GM23338 (cell line): Measurements from ENCODE around the gene ADGRV1. TPM values are rescaled to one million over a fixed set of nuclear protein-coding genes. Genes with fewer than 3 reads are reported as not detected.

Experiments used
- ATAC-seq: fragments of 200-7000 bp; cut with Tn5 transposase; 3 replicates; pipeline ENCODE4 v1.9.1; 2020
- DNase-seq: peaks from one replicate; pipeline ENCODE4 v3.0.0-alpha.2; 2015; ENCODE audit warnings: low spot score
- H2AFZ ChIP-seq: fragments of 200-600 bp; sonication (generic); 2 replicates; pipeline ENCODE4 v1.8.0; 2016; ENCODE audit warnings: antibody characterized with exemption, mild to moderate bottlenecking, moderate library complexity
- H3F3A ChIP-seq: fragments of 200-600 bp; sonication (generic); replicated peaks from 2 replicates; pipeline ENCODE4 v1.8.0; 2017; ENCODE audit warnings: antibody characterized with exemption, mixed run types, low read depth
- H3K27ac ChIP-seq: fragments of 200-600 bp; sonication (generic); 2 replicates; pipeline ENCODE4 v1.6.1; 2016; ENCODE audit warnings: low read depth
- H3K27me3 ChIP-seq: fragments of 200-600 bp; sonication (generic); 2 replicates; pipeline ENCODE4 v1.8.0; 2016; ENCODE audit warnings: mild to moderate bottlenecking, mixed run types, moderate library complexity; ENCODE audit not compliant: insufficient read depth
- H3K36me3 ChIP-seq: fragments of 200-600 bp; sonication (generic); 2 replicates; pipeline ENCODE4 v1.8.0; 2016; ENCODE audit warnings: mild to moderate bottlenecking; ENCODE audit not compliant: insufficient read depth
- H3K4me1 ChIP-seq: fragments of 200-600 bp; sonication (generic); 2 replicates; pipeline ENCODE4 v1.8.0; 2016; ENCODE audit warnings: mild to moderate bottlenecking, moderate library complexity; ENCODE audit not compliant: insufficient read depth
- H3K4me2 ChIP-seq: fragments of 200-600 bp; sonication (generic); 2 replicates; pipeline ENCODE4 v1.7.1; 2017; ENCODE audit warnings: mixed run types
- H3K4me3 ChIP-seq: fragments of 200-600 bp; sonication (generic); 2 replicates; pipeline ENCODE4 v1.6.1; 2016; ENCODE audit warnings: mixed run types
- H3K79me2 ChIP-seq: fragments of 200-600 bp; sonication (generic); replicated peaks from 2 replicates; pipeline ENCODE4 v1.8.0; 2017; ENCODE audit warnings: mild to moderate bottlenecking; ENCODE audit not compliant: insufficient read depth
- H3K9me2 ChIP-seq: fragments of 200-600 bp; sonication (generic); 2 replicates; pipeline ENCODE4 v1.8.0; 2017; ENCODE audit not compliant: insufficient read depth
- H4K20me1 ChIP-seq: fragments of 200-600 bp; sonication (generic); replicated peaks from 2 replicates; pipeline ENCODE4 v1.8.0; 2017; ENCODE audit warnings: mild to moderate bottlenecking; ENCODE audit not compliant: insufficient read depth
- H3K27ac Mint-ChIP-seq: 2 replicates; pipeline ENCODE4 v1.8.0; 2020; ENCODE audit warnings: inconsistent platforms, mild to moderate bottlenecking, moderate library complexity, mixed read lengths
- H3K27me3 Mint-ChIP-seq: 3 replicates; pipeline ENCODE4 v1.8.0; 2022; ENCODE audit warnings: low read depth, mild to moderate bottlenecking, moderate library complexity, mixed read lengths, inconsistent platforms; ENCODE audit not compliant: insufficient read depth, poor library complexity
- H3K36me3 Mint-ChIP-seq: 3 replicates; pipeline ENCODE4 v1.8.0; 2021; ENCODE audit warnings: low read depth, mild to moderate bottlenecking, inconsistent platforms, moderate library complexity, mixed read lengths
- H3K4me1 Mint-ChIP-seq: 3 replicates; pipeline ENCODE4 v1.8.0; 2020; ENCODE audit warnings: mild to moderate bottlenecking, inconsistent platforms, mixed read lengths
- H3K4me3 Mint-ChIP-seq: 3 replicates; pipeline ENCODE4 v1.8.0; 2021; ENCODE audit warnings: moderate library complexity, mild to moderate bottlenecking, inconsistent platforms, mixed read lengths
- H3K9me3 Mint-ChIP-seq: 3 replicates; pipeline ENCODE4 v1.8.0; 2020; ENCODE audit warnings: moderate library complexity, mild to moderate bottlenecking, inconsistent platforms, mixed read lengths
- EZH2phosphoT487 ChIP-seq: fragments of 200-600 bp; sonication (generic); IDR thresholded peaks from one replicate; pipeline ENCODE4 v1.8.1; 2018; ENCODE audit warnings: antibody characterized with exemption; ENCODE audit not compliant: unreplicated experiment
- JUNB ChIP-seq: IDR thresholded peaks from one replicate; pipeline ENCODE4 v1.6.1; 2016; ENCODE audit warnings: antibody characterized with exemption; ENCODE audit not compliant: unreplicated experiment
- NANOG ChIP-seq: IDR thresholded peaks from 2 replicates; pipeline ENCODE4 v1.6.1; 2016; ENCODE audit warnings: antibody characterized with exemption, borderline replicate concordance
- POLR2AphosphoS5 ChIP-seq: IDR thresholded peaks from 2 replicates; pipeline ENCODE4 v1.6.1; 2016; ENCODE audit warnings: antibody characterized with exemption, low read depth
- STAT1 ChIP-seq: IDR thresholded peaks from one replicate; pipeline ENCODE4 v1.6.1; 2016; ENCODE audit warnings: antibody characterized with exemption; ENCODE audit not compliant: unreplicated experiment
- ZNF114 ChIP-seq: fragments of 250-450 bp; sonication (Bioruptor Pico); IDR thresholded peaks from 2 replicates; pipeline ENCODE4 v1.5.0; 2020; ENCODE audit warnings: mild to moderate bottlenecking, moderate library complexity
- ZNF331 ChIP-seq: fragments of 250-450 bp; sonication (Bioruptor Pico); IDR thresholded peaks from 2 replicates; pipeline ENCODE4 v1.5.0; 2020; ENCODE audit warnings: low read depth, mild to moderate bottlenecking, moderate library complexity
- polyA plus RNA-seq: library from polyadenylated mRNA; unstranded; fragments of >200 nt; fragmentation: Nextera tagmentation; extraction: Ambion mirVana; gene quantifications from 2 replicates; pipeline ENCODE4 v1.2.1, GENCODE V29; 2016
- total RNA-seq: library from RNA; depleted of rRNA; stranded (reverse); fragments of >200 nt; shearing (Covaris generic); gene quantifications from 2 replicates; pipeline ENCODE4 v1.2.3, GENCODE V29; 2014
- TF ChIP-seq, protein P1 (sequence below): IDR thresholded peaks from 2 replicates; pipeline ENCODE4 v1.6.1; 2016; ENCODE audit warnings: antibody characterized with exemption

Gene ADGRV1
- total and polyA plus RNA-seq, 2 experiments from 2014 or later: 46.1 to 149 TPM

DNA sequence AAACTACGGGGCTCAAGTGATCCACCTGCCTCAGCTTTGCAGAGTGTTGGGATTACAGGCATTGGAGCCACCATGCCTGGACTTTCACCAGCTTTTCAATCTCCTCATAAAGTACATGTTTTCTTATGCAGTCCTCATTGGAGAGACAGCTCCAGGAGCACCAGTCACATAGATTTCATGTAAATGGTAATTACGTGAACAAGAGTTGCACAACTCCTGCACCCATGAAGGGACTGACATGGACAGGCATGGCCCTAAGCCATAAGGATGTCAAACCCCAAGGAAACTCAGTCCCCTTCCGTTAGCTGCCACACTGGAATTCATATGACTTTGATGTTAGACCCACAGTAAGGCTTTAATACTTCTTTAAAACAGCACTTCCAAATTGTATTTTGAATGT is 7.6 kb upstream of the ADGRV1 start:
- no peak overlapping the region for H2AFZ ChIP-seq
- H3K9me2 ChIP-seq: no peaks in the 10 kb centered on the region
- DNase-seq (no peak), ATAC-seq (no peak)
- no peak overlapping the region for H3K4me3 Mint-ChIP-seq
- H3K36me3 Mint-ChIP-seq: no peaks in the 10 kb centered on the region
- H3K9me3 Mint-ChIP-seq: no peaks in the 10 kb centered on the region
- H3K4me3 ChIP-seq: no peak overlapping the region
- no peak overlapping the region for H3K4me2 ChIP-seq
- TF ChIP-seq STAT1 (no peak), JUNB (no peak), EZH2phosphoT487 (no peak)
- H3K4me1 Mint-ChIP-seq: peaks cover 50% of the 10 kb centered on the region
- no peak overlapping the region for H3K27ac ChIP-seq
- peaks cover 5% of the 10 kb centered on the region for H3K27me3 Mint-ChIP-seq
- peaks cover 53% of the 10 kb centered on the region for H3K4me1 ChIP-seq
- no peaks in the 10 kb centered on the region for H3K36me3 ChIP-seq
- no peaks in the 10 kb centered on the region for H4K20me1 ChIP-seq
- H3K27me3 ChIP-seq: no peaks in the 10 kb centered on the region
- no peaks in the 10 kb centered on the region for H3K79me2 ChIP-seq
- no peak overlapping the region for H3K27ac Mint-ChIP-seq
- H3F3A ChIP-seq: no peaks in the 10 kb centered on the region

DNA sequence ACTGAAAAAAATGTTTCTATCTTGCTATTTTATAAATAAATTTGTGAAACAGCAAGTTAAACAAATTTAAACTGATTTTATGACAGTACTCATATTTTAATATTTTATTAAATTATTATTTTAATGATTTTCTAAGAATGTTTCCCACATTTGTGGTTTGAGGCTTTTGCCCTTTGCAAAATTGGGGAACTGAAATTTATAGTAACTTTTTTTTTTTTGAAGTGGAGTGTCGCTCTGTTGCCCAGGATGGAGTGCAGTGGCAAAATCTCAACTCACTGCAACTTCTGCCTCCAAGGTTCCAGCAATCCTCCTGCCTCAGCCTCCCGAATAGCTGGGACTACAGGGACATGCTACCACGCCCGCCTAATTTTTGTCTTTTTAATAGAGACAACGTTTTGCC is 7.2 kb upstream of the ADGRV1 start:
- Histone ChIP-seq H3K27ac (no peak overlapping the region), H2AFZ (no peak overlapping the region), H4K20me1 (no peaks in the 10 kb centered on the region), H3K4me1 (peaks cover 53% of the 10 kb centered on the region), H3K36me3 (no peaks in the 10 kb centered on the region), H3K4me3 (no peak overlapping the region), H3K27me3 (no peaks in the 10 kb centered on the region), H3K9me2 (no peaks in the 10 kb centered on the region), H3F3A (no peaks in the 10 kb centered on the region), H3K4me2 (no peak overlapping the region), H3K79me2 (no peaks in the 10 kb centered on the region)
- Mint-ChIP-seq H3K27me3 (peaks cover 6% of the 10 kb centered on the region), H3K4me3 (no peak overlapping the region), H3K36me3 (no peaks in the 10 kb centered on the region), H3K4me1 (peaks cover 51% of the 10 kb centered on the region), H3K9me3 (no peaks in the 10 kb centered on the region), H3K27ac (no peak overlapping the region)
- TF ChIP-seq, protein P1, sequence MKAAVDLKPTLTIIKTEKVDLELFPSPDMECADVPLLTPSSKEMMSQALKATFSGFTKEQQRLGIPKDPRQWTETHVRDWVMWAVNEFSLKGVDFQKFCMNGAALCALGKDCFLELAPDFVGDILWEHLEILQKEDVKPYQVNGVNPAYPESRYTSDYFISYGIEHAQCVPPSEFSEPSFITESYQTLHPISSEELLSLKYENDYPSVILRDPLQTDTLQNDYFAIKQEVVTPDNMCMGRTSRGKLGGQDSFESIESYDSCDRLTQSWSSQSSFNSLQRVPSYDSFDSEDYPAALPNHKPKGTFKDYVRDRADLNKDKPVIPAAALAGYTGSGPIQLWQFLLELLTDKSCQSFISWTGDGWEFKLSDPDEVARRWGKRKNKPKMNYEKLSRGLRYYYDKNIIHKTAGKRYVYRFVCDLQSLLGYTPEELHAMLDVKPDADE: no peak
- TF ChIP-seq EZH2phosphoT487 (no peak), ZNF114 (no peak), NANOG (no peak), ZNF331 (no peak)
- DNase-seq (no peak), ATAC-seq (no peak)

DNA sequence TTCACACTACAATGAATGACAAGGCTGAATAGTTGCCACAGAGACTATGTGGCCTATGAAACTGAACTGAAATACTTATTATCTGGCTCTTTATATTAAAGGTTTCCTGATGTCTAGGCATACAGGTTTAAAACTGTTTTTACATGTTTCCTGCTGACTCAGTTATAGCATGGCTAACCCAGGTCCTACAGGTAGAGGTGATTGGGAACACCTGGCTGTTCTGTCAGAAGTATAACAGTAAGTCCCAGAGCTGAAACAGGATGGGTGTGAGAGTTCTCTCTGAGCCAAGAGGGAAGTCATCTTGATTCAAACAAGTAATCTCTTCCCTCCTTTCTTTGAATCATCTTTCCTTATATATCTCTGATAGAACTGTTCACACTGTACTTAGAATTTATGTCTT is 4.9 kb upstream of the ADGRV1 start:
- H3K4me3 ChIP-seq: peak overlapping the region; percentile 6; the same call in 1 of the 2 replicates
- peak overlapping the region; percentile 81 for H3K4me2 ChIP-seq
- H3K79me2 ChIP-seq: no peaks in the 10 kb centered on the region
- TF ChIP-seq NANOG: no peak
- no peak for TF ChIP-seq POLR2AphosphoS5
- TF ChIP-seq, protein P1: no peak
- TF ChIP-seq ZNF331: no peak
- H3K4me3 Mint-ChIP-seq: no peak overlapping the region; the same call in 2 of the 3 replicates
- peak overlapping the region; percentile 1; the same call in 1 of the 2 replicates for H3K27ac Mint-ChIP-seq
- no peaks in the 10 kb centered on the region for H3K27me3 ChIP-seq
- H3K36me3 Mint-ChIP-seq: no peaks in the 10 kb centered on the region; the same call in 2 of the 3 replicates
- H3K36me3 ChIP-seq: no peaks in the 10 kb centered on the region
- H4K20me1 ChIP-seq: no peaks in the 10 kb centered on the region
- H3K4me1 Mint-ChIP-seq: peaks cover 46% of the 10 kb centered on the region
- H3K9me2 ChIP-seq: no peaks in the 10 kb centered on the region
- H2AFZ ChIP-seq: no peak overlapping the region
- DNase-seq (no peak), ATAC-seq (no peak)
- H3K27ac ChIP-seq: peak overlapping the region; percentile 76
- no peaks in the 10 kb centered on the region for H3F3A ChIP-seq
- no peaks in the 10 kb centered on the region; the same call in 2 of the 3 replicates for H3K9me3 Mint-ChIP-seq
- peaks cover 44% of the 10 kb centered on the region for H3K4me1 ChIP-seq
- H3K27me3 Mint-ChIP-seq: peaks cover 9% of the 10 kb centered on the region
